ENCODE data around the gene UTS2R. TPM values are rescaled to one million over a fixed set of nuclear protein-coding genes. Genes with fewer than 3 reads are reported as not detected.
"Not testable (repeated sequence)": the region's sequence is repeated elsewhere in the genome, so short reads cannot be mapped to it uniquely, and the experiment has no call there.

UTS2R gene
- total RNA-seq, 1 donor from 2014 or later: 7.2 TPM

- peaks cover 1% of the 10 kb centered on the region for H3K27me3 Mint-ChIP-seq (ENCODE audit: unreplicated experiment)
- peaks cover 10% of the 10 kb centered on the region for H3K4me1 Mint-ChIP-seq (ENCODE audit: low read depth, unreplicated experiment)
- no peak for DNase-seq
- peak overlapping the region; percentile 17 for H3K27ac Mint-ChIP-seq (ENCODE audit: unreplicated experiment)
- H3K36me3 Mint-ChIP-seq (ENCODE audit: unreplicated experiment): no peaks in the 10 kb centered on the region
- H3K4me3 Mint-ChIP-seq (ENCODE audit: unreplicated experiment): no peak overlapping the region
- no peak for TF ChIP-seq CTCF (IDR thresholded peaks at IDR 0.05; ENCODE audit: partially characterized antibody, unreplicated experiment)
- no peaks in the 10 kb centered on the region for H3K9me3 Mint-ChIP-seq (ENCODE audit: unreplicated experiment)
Observed at GRCh38 chr17:82408288-82408937, 36.8 kb downstream of the UTS2R start.

GRCh38 chr17:82408938-82409318 is 37.4 kb downstream of the UTS2R start:
- Mint-ChIP-seq H3K36me3 (ENCODE audit: unreplicated experiment) (no peaks in the 10 kb centered on the region), H3K9me3 (ENCODE audit: unreplicated experiment) (no peaks in the 10 kb centered on the region), H3K27ac (ENCODE audit: unreplicated experiment) (no peak overlapping the region), H3K27me3 (ENCODE audit: unreplicated experiment) (peaks cover 1% of the 10 kb centered on the region), H3K4me3 (ENCODE audit: unreplicated experiment) (no peak overlapping the region), H3K4me1 (ENCODE audit: low read depth, unreplicated experiment) (peaks cover 10% of the 10 kb centered on the region)
- no peak for TF ChIP-seq CTCF (IDR thresholded peaks at IDR 0.05; ENCODE audit: partially characterized antibody, unreplicated experiment)
- DNase-seq: no peak

- Mint-ChIP-seq H3K9me3 (ENCODE audit: unreplicated experiment) (no peaks in the 10 kb centered on the region), H3K4me3 (ENCODE audit: unreplicated experiment) (no peak overlapping the region), H3K27ac (ENCODE audit: unreplicated experiment) (no peak overlapping the region), H3K4me1 (ENCODE audit: low read depth, unreplicated experiment) (peaks cover 14% of the 10 kb centered on the region), H3K36me3 (ENCODE audit: unreplicated experiment) (no peaks in the 10 kb centered on the region), H3K27me3 (ENCODE audit: unreplicated experiment) (peaks cover 1% of the 10 kb centered on the region)
- DNase-seq: no peak
- TF ChIP-seq CTCF (IDR thresholded peaks at IDR 0.05; ENCODE audit: partially characterized antibody, unreplicated experiment): no peak
Observed at GRCh38 chr17:82410014-82410716, 38.6 kb downstream of the UTS2R start.

GRCh38 chr17:82411396-82412053 is 40.0 kb downstream of the UTS2R start:
- no peak overlapping the region for H3K27ac Mint-ChIP-seq (ENCODE audit: unreplicated experiment)
- H3K36me3 Mint-ChIP-seq (ENCODE audit: unreplicated experiment): no peaks in the 10 kb centered on the region
- DNase-seq: no peak
- TF ChIP-seq CTCF (IDR thresholded peaks at IDR 0.05; ENCODE audit: partially characterized antibody, unreplicated experiment): no peak
- no peak overlapping the region for H3K4me3 Mint-ChIP-seq (ENCODE audit: unreplicated experiment)
- no peaks in the 10 kb centered on the region for H3K9me3 Mint-ChIP-seq (ENCODE audit: unreplicated experiment)
- peaks cover 17% of the 10 kb centered on the region for H3K4me1 Mint-ChIP-seq (ENCODE audit: low read depth, unreplicated experiment)
- H3K27me3 Mint-ChIP-seq (ENCODE audit: unreplicated experiment): peaks cover 4% of the 10 kb centered on the region

- H3K4me3 Mint-ChIP-seq (ENCODE audit: unreplicated experiment); H3K36me3 Mint-ChIP-seq (ENCODE audit: unreplicated experiment); H3K27me3 Mint-ChIP-seq (ENCODE audit: unreplicated experiment); H3K9me3 Mint-ChIP-seq (ENCODE audit: unreplicated experiment); DNase-seq; H3K27ac Mint-ChIP-seq (ENCODE audit: unreplicated experiment): not testable (repeated sequence)
- H3K4me1 Mint-ChIP-seq (ENCODE audit: low read depth, unreplicated experiment): peaks cover 17% of the 10 kb centered on the region
Observed at GRCh38 chr17:82412081-82412480, 40.5 kb downstream of the UTS2R start.

Data from glutamatergic neuron (in vitro differentiated cells).